OCI-LY7 (cell line): Measurements from ENCODE around the gene SLCO2B1. TPM values are rescaled to one million over a fixed set of nuclear protein-coding genes. Genes with fewer than 3 reads are reported as not detected.

ENCODE experiments used
- BruUV-seq: library from RNA; stranded (reverse); fragments of 400-500 nt; replicated peaks from 2 replicates; lab custom pipeline; 2021; lab: Mats Ljungman, UMichigan
- CTCF ChIA-PET: fragments of 300-600 bp; sonication (Branson Sonifier 250); formaldehyde crosslinking; loops from one replicate; lab custom pipeline; 2022; ENCODE audit warnings: antibody characterized with exemption; ENCODE audit not compliant: unreplicated experiment; lab: Charles Lee
- POLR2A ChIA-PET: fragments of 300-600 bp; sonication (Branson Sonifier 250); formaldehyde crosslinking; loops from one replicate; lab custom pipeline; 2022; ENCODE audit warnings: antibody characterized with exemption; lab: Charles Lee
- DNase-seq: peaks from one replicate; pipeline ENCODE4 v3.0.0-alpha.2; 2015; ENCODE audit warnings: low spot score
- H2AFZ ChIP-seq: fragments of 200-600 bp; sonication (generic), shearing (Covaris generic); 2 replicates; pipeline ENCODE4 v1.6.1; 2014; ENCODE audit warnings: mild to moderate bottlenecking, antibody characterized with exemption, low read length, moderate library complexity
- H3K27ac ChIP-seq: fragments of 200-600 bp; sonication (generic); 2 replicates; pipeline ENCODE4 v1.5.1; 2014; ENCODE audit warnings: mixed run types, low read depth, mild to moderate bottlenecking, moderate library complexity, low read length, inconsistent platforms; ENCODE audit not compliant: poor library complexity, severe bottlenecking
- H3K36me3 ChIP-seq: fragments of 200-600 bp; sonication (generic); 2 replicates; pipeline ENCODE4 v1.6.1; 2014; ENCODE audit warnings: mild to moderate bottlenecking, antibody characterized with exemption, low read length, moderate library complexity, mixed read lengths; ENCODE audit not compliant: insufficient read depth
- H3K4me1 ChIP-seq: fragments of 200-600 bp; sonication (generic); 2 replicates; pipeline ENCODE4 v1.5.1; 2014; ENCODE audit warnings: mild to moderate bottlenecking, low read length; ENCODE audit not compliant: insufficient read depth, poor library complexity, severe bottlenecking
- H3K4me2 ChIP-seq: fragments of 200-600 bp; sonication (generic); 2 replicates; pipeline ENCODE4 v1.6.1; 2014; ENCODE audit warnings: mild to moderate bottlenecking, low read length
- H3K4me3 ChIP-seq: fragments of 200-600 bp; sonication (generic); 2 replicates; pipeline ENCODE4 v1.5.1; 2014; ENCODE audit warnings: mild to moderate bottlenecking, low read depth, low read length; ENCODE audit not compliant: poor library complexity, severe bottlenecking
- H3K79me2 ChIP-seq: fragments of 200-600 bp; sonication (generic); 2 replicates; pipeline ENCODE4 v1.6.1; 2016; ENCODE audit warnings: low read depth, mild to moderate bottlenecking, low read length, moderate library complexity, mixed read lengths; ENCODE audit not compliant: insufficient read depth
- H3K9me2 ChIP-seq: fragments of 200-600 bp; sonication (generic); 2 replicates; pipeline ENCODE4 v1.6.1; 2016; ENCODE audit warnings: mild to moderate bottlenecking, low read length, mixed read lengths; ENCODE audit not compliant: insufficient read depth
- H3K9me3 ChIP-seq: fragments of 200-600 bp; sonication (generic); 2 replicates; pipeline ENCODE4 v1.6.1; 2014; ENCODE audit warnings: mild to moderate bottlenecking, mixed run types, low read length, mixed read lengths
- H4K20me1 ChIP-seq: fragments of 200-600 bp; sonication (generic); 2 replicates; pipeline ENCODE4 v1.6.1; 2014; ENCODE audit warnings: mild to moderate bottlenecking, antibody characterized with exemption, low read length, moderate library complexity, mixed read lengths; ENCODE audit not compliant: insufficient read depth
- EZH2phosphoT487 ChIP-seq: fragments of 200-600 bp; sonication (generic); IDR thresholded peaks from 2 replicates; pipeline ENCODE4 v1.6.1; 2018; ENCODE audit warnings: low read depth, borderline replicate concordance, mild to moderate bottlenecking, mixed run types, antibody characterized with exemption, low read length, moderate library complexity, mixed read lengths
- intact Hi-C: fragments of 100-400 bp; cut with micrococcal nuclease; formaldehyde crosslinking; loops from one replicate; pipeline ENCODE4 v1.10.0; 2022; ENCODE audit not compliant: unreplicated experiment
- total RNA-seq, 2 experiments: library from RNA; depleted of rRNA in 1 of 2; stranded (reverse); fragments of >200 nt in 1 of 2; shearing (Covaris generic) in 1 of 2; gene quantifications; 2 replicates each; pipeline ENCODE4 v1.2.3, GENCODE V29; 2014 to 2022
- TF ChIP-seq, protein P1 (sequence below): fragments of 200-600 bp; sonication (generic); conservative IDR thresholded peaks from 2 replicates; pipeline ENCODE4 v1.5.1; 2014; ENCODE audit warnings: mild to moderate bottlenecking, antibody characterized with exemption, low read length, moderate library complexity, mixed read lengths

SLCO2B1 gene
- total RNA-seq, 2 experiments from 2014 or later = 0.03 TPM; not detected in 1

DNA sequence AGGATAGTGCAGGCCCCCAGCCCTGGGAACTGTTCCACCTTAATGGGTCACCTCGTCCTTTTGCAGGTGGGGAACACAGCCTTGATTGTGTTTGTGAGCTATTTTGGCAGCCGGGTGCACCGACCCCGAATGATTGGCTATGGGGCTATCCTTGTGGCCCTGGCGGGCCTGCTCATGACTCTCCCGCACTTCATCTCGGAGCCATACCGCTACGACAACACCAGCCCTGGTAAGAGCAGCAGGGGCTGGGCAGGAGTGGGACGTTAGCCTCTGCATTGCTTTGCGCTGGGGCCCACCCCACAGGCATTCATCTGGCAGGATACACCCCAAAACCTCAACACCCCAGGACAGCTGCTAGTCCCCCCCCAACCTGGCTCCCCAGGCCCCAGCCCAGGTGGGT lies 14.8 kb downstream of the SLCO2B1 start:
- Histone ChIP-seq H3K4me1 (no peaks in the 10 kb centered on the region), H2AFZ (no peak overlapping the region), H3K27ac (no peak overlapping the region), H3K36me3 (no peaks in the 10 kb centered on the region), H3K79me2 (no peaks in the 10 kb centered on the region), H3K9me3 (no peaks in the 10 kb centered on the region), H3K9me2 (no peaks in the 10 kb centered on the region), H4K20me1 (no peaks in the 10 kb centered on the region), H3K4me3 (no peak overlapping the region), H3K4me2 (no peak overlapping the region)
- TF ChIP-seq, protein P1, sequence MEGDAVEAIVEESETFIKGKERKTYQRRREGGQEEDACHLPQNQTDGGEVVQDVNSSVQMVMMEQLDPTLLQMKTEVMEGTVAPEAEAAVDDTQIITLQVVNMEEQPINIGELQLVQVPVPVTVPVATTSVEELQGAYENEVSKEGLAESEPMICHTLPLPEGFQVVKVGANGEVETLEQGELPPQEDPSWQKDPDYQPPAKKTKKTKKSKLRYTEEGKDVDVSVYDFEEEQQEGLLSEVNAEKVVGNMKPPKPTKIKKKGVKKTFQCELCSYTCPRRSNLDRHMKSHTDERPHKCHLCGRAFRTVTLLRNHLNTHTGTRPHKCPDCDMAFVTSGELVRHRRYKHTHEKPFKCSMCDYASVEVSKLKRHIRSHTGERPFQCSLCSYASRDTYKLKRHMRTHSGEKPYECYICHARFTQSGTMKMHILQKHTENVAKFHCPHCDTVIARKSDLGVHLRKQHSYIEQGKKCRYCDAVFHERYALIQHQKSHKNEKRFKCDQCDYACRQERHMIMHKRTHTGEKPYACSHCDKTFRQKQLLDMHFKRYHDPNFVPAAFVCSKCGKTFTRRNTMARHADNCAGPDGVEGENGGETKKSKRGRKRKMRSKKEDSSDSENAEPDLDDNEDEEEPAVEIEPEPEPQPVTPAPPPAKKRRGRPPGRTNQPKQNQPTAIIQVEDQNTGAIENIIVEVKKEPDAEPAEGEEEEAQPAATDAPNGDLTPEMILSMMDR = no peak
- no peak for TF ChIP-seq EZH2phosphoT487
- DNase-seq = no peak
- no TSS peak for BruUV-seq
- intact Hi-C loops = no loop called here
- ChIA-PET POLR2A (no interaction called here), CTCF (no interaction called here)

DNA sequence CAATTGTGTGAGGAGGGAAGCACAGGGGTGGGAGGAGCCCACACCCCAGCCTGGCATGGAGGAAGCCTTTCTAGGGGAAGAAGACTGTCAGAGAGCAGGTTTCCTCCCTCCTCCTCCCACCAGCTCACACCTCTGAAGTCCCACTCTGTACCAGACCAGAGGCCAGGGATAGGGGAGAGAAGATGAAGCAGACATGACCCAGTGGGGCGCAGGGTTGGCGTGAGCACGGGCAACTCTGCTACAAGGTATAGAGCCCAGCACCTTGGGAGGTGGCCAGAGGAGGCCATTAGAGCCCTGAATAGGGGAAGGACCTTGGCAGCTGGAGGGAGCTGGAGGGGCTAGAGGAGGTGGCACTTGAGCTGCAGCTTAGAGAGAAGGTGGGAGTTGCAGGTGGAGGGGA lies 15.9 kb downstream of the SLCO2B1 start:
- POLR2A ChIA-PET = interaction anchor here (0.6 kb wide), 1 partner anchor 670 kb away, joined by 3 read pairs; no protein-coding TSS in a partner anchor
- H3K4me2 ChIP-seq = no peak overlapping the region
- H3K36me3 ChIP-seq = no peaks in the 10 kb centered on the region
- CTCF ChIA-PET = interaction anchor here (0.6 kb wide), 1 partner anchor 8 kb away, joined by 3 read pairs; no protein-coding TSS in a partner anchor
- BruUV-seq = no TSS peak
- DNase-seq = no peak
- TF ChIP-seq EZH2phosphoT487 = no peak
- TF ChIP-seq, protein P1 = no peak
- no peaks in the 10 kb centered on the region for H3K9me2 ChIP-seq
- no peaks in the 10 kb centered on the region for H3K9me3 ChIP-seq
- H3K27ac ChIP-seq = no peak overlapping the region
- H3K79me2 ChIP-seq = no peaks in the 10 kb centered on the region
- H3K4me1 ChIP-seq = no peaks in the 10 kb centered on the region
- H2AFZ ChIP-seq = no peak overlapping the region
- intact Hi-C loops = no loop called here
- H4K20me1 ChIP-seq = no peaks in the 10 kb centered on the region
- H3K4me3 ChIP-seq = no peak overlapping the region

DNA sequence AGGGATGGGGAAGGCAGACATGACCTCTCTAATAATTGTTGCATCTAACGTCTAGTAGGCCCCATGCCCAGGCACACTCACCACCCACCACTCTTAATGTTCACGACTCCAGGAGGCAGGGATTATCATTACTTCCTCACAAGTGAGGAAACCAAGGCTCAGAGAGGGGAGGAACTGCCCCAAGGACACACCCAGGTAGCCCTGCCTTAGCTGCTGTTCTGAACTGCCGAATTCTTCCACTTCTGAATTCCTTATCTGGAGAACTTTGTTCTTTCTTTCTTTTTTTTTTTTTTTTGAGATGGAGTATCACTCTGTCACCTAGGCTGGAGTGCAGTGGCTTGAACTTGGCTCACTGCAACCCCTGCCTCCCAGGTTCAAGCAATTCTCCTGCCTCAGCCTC lies 16.7 kb downstream of the SLCO2B1 start:
- no peaks in the 10 kb centered on the region for H3K9me3 ChIP-seq
- no peak overlapping the region for H3K4me3 ChIP-seq
- H3K4me1 ChIP-seq = no peaks in the 10 kb centered on the region
- H3K9me2 ChIP-seq = no peaks in the 10 kb centered on the region
- intact Hi-C loops = no loop called here
- H3K4me2 ChIP-seq = no peak overlapping the region
- no peak overlapping the region for H2AFZ ChIP-seq
- BruUV-seq = no TSS peak
- TF ChIP-seq, protein P1 = no peak
- TF ChIP-seq EZH2phosphoT487 = no peak
- ChIA-PET CTCF (no interaction called here), POLR2A (interaction anchor here (0.6 kb wide), 1 partner anchor 14 kb away, joined by 4 read pairs; no protein-coding TSS in a partner anchor)
- no peak overlapping the region for H3K27ac ChIP-seq
- no peak for DNase-seq
- no peaks in the 10 kb centered on the region for H3K36me3 ChIP-seq
- H4K20me1 ChIP-seq = no peaks in the 10 kb centered on the region
- H3K79me2 ChIP-seq = no peaks in the 10 kb centered on the region
